ENCODE results near the gene ARID1B.

DNA sequence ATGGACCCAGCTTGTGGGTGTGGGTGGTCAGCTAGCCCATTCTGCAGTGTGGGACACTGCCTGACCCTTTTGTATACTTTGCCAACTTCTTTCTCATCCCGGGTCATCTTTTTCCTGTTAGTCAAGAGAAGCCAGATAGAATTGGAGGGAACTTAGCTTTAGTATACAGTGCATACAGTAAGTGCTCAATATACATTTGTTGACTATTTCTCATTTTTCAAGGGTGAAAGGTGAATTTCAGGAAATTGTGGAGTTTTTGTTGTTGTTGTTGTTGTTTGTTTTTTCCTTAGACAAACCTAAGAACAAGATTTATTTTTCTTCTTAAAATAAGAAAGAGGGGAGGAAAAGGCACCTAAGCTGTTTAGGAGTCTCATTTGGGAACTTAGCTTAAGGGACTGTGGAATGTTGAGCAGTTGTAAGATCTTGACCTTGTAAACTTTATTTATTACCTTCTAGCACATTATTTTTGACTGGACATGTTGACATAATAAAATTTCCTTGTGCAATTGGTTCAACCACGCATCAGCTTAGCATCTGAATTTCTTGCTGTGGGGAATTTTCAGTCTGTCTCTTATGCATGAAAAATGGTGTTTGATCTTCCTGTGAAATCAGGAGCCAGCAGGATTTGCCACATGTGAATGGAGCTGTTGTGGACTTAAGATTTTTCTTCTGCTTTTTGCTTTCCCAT, 113.6 kb downstream of the ARID1B start:
- TF ChIP-seq, protein P1, sequence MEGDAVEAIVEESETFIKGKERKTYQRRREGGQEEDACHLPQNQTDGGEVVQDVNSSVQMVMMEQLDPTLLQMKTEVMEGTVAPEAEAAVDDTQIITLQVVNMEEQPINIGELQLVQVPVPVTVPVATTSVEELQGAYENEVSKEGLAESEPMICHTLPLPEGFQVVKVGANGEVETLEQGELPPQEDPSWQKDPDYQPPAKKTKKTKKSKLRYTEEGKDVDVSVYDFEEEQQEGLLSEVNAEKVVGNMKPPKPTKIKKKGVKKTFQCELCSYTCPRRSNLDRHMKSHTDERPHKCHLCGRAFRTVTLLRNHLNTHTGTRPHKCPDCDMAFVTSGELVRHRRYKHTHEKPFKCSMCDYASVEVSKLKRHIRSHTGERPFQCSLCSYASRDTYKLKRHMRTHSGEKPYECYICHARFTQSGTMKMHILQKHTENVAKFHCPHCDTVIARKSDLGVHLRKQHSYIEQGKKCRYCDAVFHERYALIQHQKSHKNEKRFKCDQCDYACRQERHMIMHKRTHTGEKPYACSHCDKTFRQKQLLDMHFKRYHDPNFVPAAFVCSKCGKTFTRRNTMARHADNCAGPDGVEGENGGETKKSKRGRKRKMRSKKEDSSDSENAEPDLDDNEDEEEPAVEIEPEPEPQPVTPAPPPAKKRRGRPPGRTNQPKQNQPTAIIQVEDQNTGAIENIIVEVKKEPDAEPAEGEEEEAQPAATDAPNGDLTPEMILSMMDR (IDR thresholded peaks at IDR 0.05): no peak
- no peak for TF ChIP-seq EZH2 (IDR thresholded peaks at IDR 0.05; ENCODE audit: borderline replicate concordance, insufficient read depth, low read depth, low read length, poor library complexity, severe bottlenecking)
